Mammary epithelial cell (primary cell): ENCODE measurements around the gene HELZ2.
"Not testable (repeated sequence)": the region's sequence is repeated elsewhere in the genome, so short reads cannot be mapped to it uniquely, and the experiment has no call there.

Experiments
- EZH2 ChIP-seq: IDR thresholded peaks from 2 replicates; pipeline ENCODE4 v1.6.1; 2012; ENCODE audit warnings: low read length, inconsistent platforms, borderline replicate concordance
- TF ChIP-seq, protein P1 (sequence below), 2 donors: IDR thresholded peaks in 1 of 2; conservative IDR thresholded peaks in 1 of 2; 2 replicates each; pipeline ENCODE4 v1.5.1; 2011 to 2012; ENCODE audit warnings: inconsistent platforms in 2 of 2, low read length in 2 of 2, mild to moderate bottlenecking in 2 of 2, control low read depth in 1 of 2, low read depth in 1 of 2; ENCODE audit not compliant: insufficient read depth in 1 of 2; ENCODE audit errors: extremely low read depth in 1 of 2

DNA sequence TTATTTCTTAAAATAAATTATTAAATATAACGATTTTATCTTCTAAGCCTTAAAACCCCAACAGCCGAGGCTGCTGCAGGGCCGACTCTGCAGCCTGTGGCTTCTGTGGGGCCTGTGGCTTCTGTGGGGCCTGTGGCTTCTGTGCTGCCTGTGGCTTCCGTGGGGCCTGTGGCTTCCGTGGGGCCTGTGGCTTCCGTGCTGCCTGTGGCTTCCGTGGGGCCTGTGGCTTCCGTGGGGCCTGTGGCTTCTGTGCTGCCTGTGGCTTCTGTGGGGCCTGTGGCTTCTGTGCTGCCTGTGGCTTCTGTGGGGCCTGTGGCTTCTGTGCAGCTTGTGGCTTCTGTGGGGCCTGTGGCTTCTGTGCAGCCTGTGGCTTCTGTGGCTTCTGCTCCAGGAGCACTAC, 27.6 kb upstream of the HELZ2 start:
- TF ChIP-seq, protein P1, sequence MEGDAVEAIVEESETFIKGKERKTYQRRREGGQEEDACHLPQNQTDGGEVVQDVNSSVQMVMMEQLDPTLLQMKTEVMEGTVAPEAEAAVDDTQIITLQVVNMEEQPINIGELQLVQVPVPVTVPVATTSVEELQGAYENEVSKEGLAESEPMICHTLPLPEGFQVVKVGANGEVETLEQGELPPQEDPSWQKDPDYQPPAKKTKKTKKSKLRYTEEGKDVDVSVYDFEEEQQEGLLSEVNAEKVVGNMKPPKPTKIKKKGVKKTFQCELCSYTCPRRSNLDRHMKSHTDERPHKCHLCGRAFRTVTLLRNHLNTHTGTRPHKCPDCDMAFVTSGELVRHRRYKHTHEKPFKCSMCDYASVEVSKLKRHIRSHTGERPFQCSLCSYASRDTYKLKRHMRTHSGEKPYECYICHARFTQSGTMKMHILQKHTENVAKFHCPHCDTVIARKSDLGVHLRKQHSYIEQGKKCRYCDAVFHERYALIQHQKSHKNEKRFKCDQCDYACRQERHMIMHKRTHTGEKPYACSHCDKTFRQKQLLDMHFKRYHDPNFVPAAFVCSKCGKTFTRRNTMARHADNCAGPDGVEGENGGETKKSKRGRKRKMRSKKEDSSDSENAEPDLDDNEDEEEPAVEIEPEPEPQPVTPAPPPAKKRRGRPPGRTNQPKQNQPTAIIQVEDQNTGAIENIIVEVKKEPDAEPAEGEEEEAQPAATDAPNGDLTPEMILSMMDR (conservative IDR thresholded peaks at IDR 0.05 in 1 of 2, IDR thresholded peaks at IDR 0.05 in 1 of 2; ENCODE audit: extremely low read depth in 1 of 2, insufficient read depth in 1 of 2, low read depth in 1 of 2, low read length in 2 of 2): not testable (repeated sequence)
- TF ChIP-seq EZH2: not testable (repeated sequence)
